Stimulated activated naive CD4-positive, alpha-beta T cell (primary cell): ENCODE measurements around the gene SHANK1.

ENCODE experiments used
- DNase-seq, 6 experiments: peaks; one replicate each; lab custom pipeline; 2025; lab: John Stamatoyannopoulos, UW

SHANK1 gene

GRCh38 chr19:50728084-50728737 lies 8.6 kb upstream of the SHANK1 start:
- peak; percentile 42 to 65 (median 58) for DNase-seq

- DNase-seq: no peak
Measured at GRCh38 chr19:50725911-50726230, 6.3 kb upstream of the SHANK1 start.

- DNase-seq: peak in 1 of 6 experiments; percentile 86
Measured at GRCh38 chr19:50725218-50725910, 5.8 kb upstream of the SHANK1 start.

GRCh38 chr19:50724522-50725217 lies 5.1 kb upstream of the SHANK1 start:
- DNase-seq: peak; percentile 92 to 95 (median 94)

GRCh38 chr19:50723735-50724521 lies 4.3 kb upstream of the SHANK1 start:
- DNase-seq: no peak

- DNase-seq: no peak
Measured at GRCh38 chr19:50723069-50723468, 3.5 kb upstream of the SHANK1 start, which contains the start of gene CLEC11A. Gene CLEC11A (plus strand): TSS chr19:50723364. CDS start chr19:50723526, 162 bp downstream.

GRCh38 chr19:50722201-50723013 lies 2.8 kb upstream of the SHANK1 start:
- no peak for DNase-seq

- no peak for DNase-seq
Measured at GRCh38 chr19:50721441-50722137, 2.0 kb upstream of the SHANK1 start.

- DNase-seq: no peak
Measured at GRCh38 chr19:50720921-50721381, 1.3 kb upstream of the SHANK1 start.

GRCh38 chr19:50720181-50720920 lies 749 bp upstream of the SHANK1 start:
- DNase-seq: no peak

- DNase-seq: no peak
Measured at GRCh38 chr19:50719119-50719435, 525 bp downstream of the SHANK1 start.

GRCh38 chr19:50718255-50719118 lies 1.1 kb downstream of the SHANK1 start:
- DNase-seq: peak in 1 of 6 experiments; percentile 10

GRCh38 chr19:50717891-50718254 lies 1.7 kb downstream of the SHANK1 start:
- DNase-seq: no peak

GRCh38 chr19:50717026-50717723 lies 2.4 kb downstream of the SHANK1 start:
- DNase-seq: no peak

- DNase-seq: no peak
Measured at GRCh38 chr19:50716178-50717025, 3.2 kb downstream of the SHANK1 start.

GRCh38 chr19:50713556-50714236 lies 5.9 kb downstream of the SHANK1 start:
- DNase-seq: no peak

GRCh38 chr19:50712833-50713232 lies 6.8 kb downstream of the SHANK1 start:
- no peak for DNase-seq
